Stimulated activated CD4-positive, alpha-beta T cell treated with anti-CD3 and anti-CD28 coated beads, Interleukin-1b, Interleukin-23, amount 100 ng/mL, for 4 hours (primary cell): ENCODE data around the gene BGN.

Experiments
- DNase-seq, 2 donors: peaks; one replicate each; pipeline ENCODE4 v3.0.0-alpha.2; 2020; ENCODE audit warnings: low read depth in 2 of 2

BGN gene

GRCh38 chrX:153494541-153495361, at the start of gene BGN:
TSS of gene BGN (plus strand) at chrX:153494980. CDS start at chrX:153504632, 9,652 bp downstream.
- DNase-seq, result no peak

GRCh38 chrX:153445106-153445855, 49.5 kb upstream of the BGN start:
- no peak for DNase-seq

- no peak for DNase-seq
Measured at GRCh38 chrX:153445856-153446635, 48.7 kb upstream of the BGN start, which contains the start of gene TREX2. TSS of gene TREX2 (minus strand) at chrX:153446056. CDS start at chrX:153445430, 626 bp downstream.

- DNase-seq, result no peak
Measured at GRCh38 chrX:153446636-153446936, 48.2 kb upstream of the BGN start.

GRCh38 chrX:153446950-153447580, 47.7 kb upstream of the BGN start:
- DNase-seq, result no peak

- DNase-seq, result no peak
Measured at GRCh38 chrX:153447581-153447960, 47.2 kb upstream of the BGN start.

GRCh38 chrX:153448556-153449367, 46.0 kb upstream of the BGN start:
- no peak for DNase-seq

- DNase-seq, result no peak
Measured at GRCh38 chrX:153449368-153450113, 45.2 kb upstream of the BGN start.

- DNase-seq, result no peak
Measured at GRCh38 chrX:153450114-153450948, 44.4 kb upstream of the BGN start.

GRCh38 chrX:153450949-153451277, 43.9 kb upstream of the BGN start:
- DNase-seq, result no peak

GRCh38 chrX:153454901-153455550, 39.8 kb upstream of the BGN start:
- no peak for DNase-seq

- DNase-seq, result no peak
Measured at GRCh38 chrX:153455571-153455970, 39.2 kb upstream of the BGN start.

GRCh38 chrX:153456161-153456560, 38.6 kb upstream of the BGN start:
- no peak for DNase-seq

- no peak for DNase-seq
Measured at GRCh38 chrX:153456704-153457103, 38.1 kb upstream of the BGN start.

- no peak for DNase-seq
Measured at GRCh38 chrX:153457136-153457825, 37.5 kb upstream of the BGN start.

- DNase-seq, result no peak
Measured at GRCh38 chrX:153457827-153458466, 36.8 kb upstream of the BGN start.

- no peak for DNase-seq
Measured at GRCh38 chrX:153458476-153458875, 36.3 kb upstream of the BGN start.

- no peak for DNase-seq
Measured at GRCh38 chrX:153459986-153460385, 34.8 kb upstream of the BGN start.
